ENCODE measurements around the gene FMNL1.

The FMNL1 gene

GRCh38 chr17:45253879-45254278 lies 32.2 kb downstream of the FMNL1 start:
- no peak for DNase-seq
- in situ Hi-C loops (cut with MboI; ENCODE audit: low pct_unique_long_range_greater_than_20kb, low sequenced_read_pairs): no loop called here

GRCh38 chr17:45255358-45255757 lies 33.7 kb downstream of the FMNL1 start:
- in situ Hi-C loops (cut with MboI; ENCODE audit: low pct_unique_long_range_greater_than_20kb, low sequenced_read_pairs): no loop called here

GRCh38 chr17:45256114-45256966 lies 34.7 kb downstream of the FMNL1 start:
- in situ Hi-C loops (cut with MboI; ENCODE audit: low pct_unique_long_range_greater_than_20kb, low sequenced_read_pairs): no loop called here
- peak; percentile 52 for DNase-seq

More at GRCh38 chr17:45255358-45255757, 33.7 kb downstream of the FMNL1 start:
- no peak for DNase-seq

GRCh38 chr17:45257115-45257514 lies 35.4 kb downstream of the FMNL1 start:
- in situ Hi-C loops (cut with MboI; ENCODE audit: low pct_unique_long_range_greater_than_20kb, low sequenced_read_pairs): no loop called here
- DNase-seq: no peak

- in situ Hi-C loops (cut with MboI; ENCODE audit: low pct_unique_long_range_greater_than_20kb, low sequenced_read_pairs): no loop called here
Observed at GRCh38 chr17:45258981-45259380, 37.3 kb downstream of the FMNL1 start.

GRCh38 chr17:45260204-45260783 lies 38.6 kb downstream of the FMNL1 start:
- no peak for DNase-seq
- in situ Hi-C loops (cut with MboI; ENCODE audit: low pct_unique_long_range_greater_than_20kb, low sequenced_read_pairs): no loop called here

More at GRCh38 chr17:45258981-45259380, 37.3 kb downstream of the FMNL1 start:
- no peak for DNase-seq

GRCh38 chr17:45261577-45262515 lies 40.2 kb downstream of the FMNL1 start, which contains the start of gene SPATA32:
TSS of gene SPATA32 (minus strand) at chr17:45262094. CDS start at chr17:45262016, 78 bp downstream.
- no peak for DNase-seq
- in situ Hi-C loops (cut with MboI; ENCODE audit: low pct_unique_long_range_greater_than_20kb, low sequenced_read_pairs): no loop called here

- no peak for DNase-seq
- in situ Hi-C loops (cut with MboI; ENCODE audit: low pct_unique_long_range_greater_than_20kb, low sequenced_read_pairs): no loop called here
Observed at GRCh38 chr17:45262516-45263476, 41.1 kb downstream of the FMNL1 start.

- in situ Hi-C loops (cut with MboI; ENCODE audit: low pct_unique_long_range_greater_than_20kb, low sequenced_read_pairs): no loop called here
Observed at GRCh38 chr17:45263477-45263860, 41.8 kb downstream of the FMNL1 start.

GRCh38 chr17:45264430-45264829 lies 42.7 kb downstream of the FMNL1 start:
- in situ Hi-C loops (cut with MboI; ENCODE audit: low pct_unique_long_range_greater_than_20kb, low sequenced_read_pairs): no loop called here
- no peak for DNase-seq

More at GRCh38 chr17:45263477-45263860, 41.8 kb downstream of the FMNL1 start:
- DNase-seq: no peak

GRCh38 chr17:45264988-45265387 lies 43.3 kb downstream of the FMNL1 start:
- DNase-seq: no peak
- in situ Hi-C loops (cut with MboI; ENCODE audit: low pct_unique_long_range_greater_than_20kb, low sequenced_read_pairs): no loop called here

- DNase-seq: no peak
- in situ Hi-C loops (cut with MboI; ENCODE audit: low pct_unique_long_range_greater_than_20kb, low sequenced_read_pairs): no loop called here
Observed at GRCh38 chr17:45265821-45266220, 44.1 kb downstream of the FMNL1 start.

- no peak for DNase-seq
- in situ Hi-C loops (cut with MboI; ENCODE audit: low pct_unique_long_range_greater_than_20kb, low sequenced_read_pairs): no loop called here
Observed at GRCh38 chr17:45266372-45266926, 44.8 kb downstream of the FMNL1 start.

- in situ Hi-C loops (cut with MboI; ENCODE audit: low pct_unique_long_range_greater_than_20kb, low sequenced_read_pairs): no loop called here
- DNase-seq: no peak
Observed at GRCh38 chr17:45267436-45268055, 45.9 kb downstream of the FMNL1 start.

GRCh38 chr17:45269912-45270311 lies 48.2 kb downstream of the FMNL1 start:
- DNase-seq: no peak
- in situ Hi-C loops (cut with MboI; ENCODE audit: low pct_unique_long_range_greater_than_20kb, low sequenced_read_pairs): loop anchor here (10.0 kb wide), 1 partner anchor 125 kb away; no protein-coding TSS in a partner anchor

GRCh38 chr17:45270828-45271418 lies 49.2 kb downstream of the FMNL1 start:
- peak; percentile 57 for DNase-seq
- in situ Hi-C loops (cut with MboI; ENCODE audit: low pct_unique_long_range_greater_than_20kb, low sequenced_read_pairs): loop anchor here (10.0 kb wide), 1 partner anchor 124 kb away; no protein-coding TSS in a partner anchor

GRCh38 chr17:45271603-45272002 lies 49.9 kb downstream of the FMNL1 start:
- in situ Hi-C loops (cut with MboI; ENCODE audit: low pct_unique_long_range_greater_than_20kb, low sequenced_read_pairs): loop anchor here (10.0 kb wide), 1 partner anchor 123 kb away; no protein-coding TSS in a partner anchor

More at GRCh38 chr17:45271603-45272002, 49.9 kb downstream of the FMNL1 start:
- DNase-seq: no peak

All from KBM-7 (cell line).